HG03159 (cell line): ENCODE results near the gene FH.

Source experiments
- ATAC-seq: cut with Tn5 transposase; IDR thresholded peaks from one replicate; pipeline ENCODE4 v1.9.1; 2021; ENCODE audit warnings: mild to moderate bottlenecking, moderate library complexity; ENCODE audit not compliant: unreplicated experiment

The FH gene

GRCh38 chr1:241460098-241460873, 59.3 kb downstream of the FH start:
- ATAC-seq, result no peak

GRCh38 chr1:241459186-241459802, 60.3 kb downstream of the FH start:
- ATAC-seq, result no peak

GRCh38 chr1:241457421-241457820, 62.1 kb downstream of the FH start:
- no peak for ATAC-seq

GRCh38 chr1:241456743-241457142, 62.8 kb downstream of the FH start:
- no peak for ATAC-seq

GRCh38 chr1:241453732-241454131, 65.8 kb downstream of the FH start:
- ATAC-seq, result no peak

GRCh38 chr1:241451956-241452355, 67.6 kb downstream of the FH start:
- ATAC-seq, result no peak
